Sigmoid colon (tissue), 7 donors: ENCODE data around the gene GEMIN4. TPM values are rescaled to one million over a fixed set of nuclear protein-coding genes. Genes with fewer than 3 reads are reported as not detected.

Experiments used
- DNase-seq: peaks from one replicate; pipeline ENCODE4 v3.0.0-alpha.2; 2019
- H3K27ac ChIP-seq, 4 donors: fragments of 200-600 bp; sonication (generic); one replicate each; pipeline ENCODE4 v1.5.1; 2016 to 2019; ENCODE audit warnings: mild to moderate bottlenecking in 1 of 4
- H3K27me3 ChIP-seq, 3 donors: fragments of 200-600 bp; sonication (generic); one replicate each; pipeline ENCODE4 v1.5.1; 2019; ENCODE audit warnings: mild to moderate bottlenecking in 1 of 3
- H3K36me3 ChIP-seq, 4 donors: fragments of 200-600 bp; sonication (generic); one replicate each; pipeline ENCODE4 v1.5.1; 2016 to 2019
- H3K4me1 ChIP-seq, 4 donors: fragments of 200-600 bp; sonication (generic); one replicate each; pipeline ENCODE4 v1.5.1; 2017 to 2019
- H3K4me3 ChIP-seq, 4 donors: fragments of 200-600 bp; sonication (generic); one replicate each; pipeline ENCODE4 v1.5.1; 2017 to 2019; ENCODE audit warnings: mild to moderate bottlenecking in 2 of 4, moderate library complexity in 1 of 4
- H3K9me3 ChIP-seq, 4 donors: fragments of 200-600 bp in 3 of 4; sonication (generic) in 3 of 4; one replicate each; pipeline versions ENCODE4 v1.5.1 to v1.6.1; 2013 to 2019
- CTCF ChIP-seq, 4 experiments: fragments of 450-650 bp in 3 of 4; fragments of 200-600 bp in 1 of 4; IDR thresholded peaks; one replicate each; pipeline ENCODE4 v1.5.1; 2016 to 2019; ENCODE audit warnings: antibody characterized with exemption in 4 of 4, mild to moderate bottlenecking in 3 of 4, moderate library complexity in 2 of 4
- EP300 ChIP-seq, 4 donors: sonication (generic); formaldehyde crosslinking; IDR thresholded peaks; one replicate each; pipeline ENCODE4 v1.6.1; 2017; ENCODE audit warnings: antibody characterized with exemption in 4 of 4
- POLR2A ChIP-seq, 2 donors: fragments of 450-650 bp; IDR thresholded peaks; one replicate each; pipeline ENCODE4 v1.6.1; 2016; ENCODE audit warnings: antibody characterized with exemption in 2 of 2, mild to moderate bottlenecking in 2 of 2, moderate library complexity in 2 of 2
- POLR2AphosphoS5 ChIP-seq, 4 donors: sonication (generic); formaldehyde crosslinking; IDR thresholded peaks; one replicate each; pipeline ENCODE4 v1.6.1; 2017; ENCODE audit warnings: antibody characterized with exemption in 4 of 4
- WGBS, 2 donors: extraction: QIAGEN DNeasy Blood & Tissue Kit; methylation state at CpG; one replicate each; pipeline ENCODE4 v1.1.7; 2013; 5-methylcytosine and 5-hydroxymethylcytosine counted together
- intact Hi-C: fragments of 100-400 bp; cut with DNase I; formaldehyde crosslinking; loops from one replicate; pipeline ENCODE4 v1.15.1; 2023
- polyA plus RNA-seq, 3 donors: library from polyadenylated mRNA; stranded (reverse); fragments of 200-250 nt; gene quantifications; one replicate each; pipeline ENCODE4 v1.2.3, GENCODE V29; 2013
- total RNA-seq, 4 donors: library from RNA; depleted of rRNA; stranded (reverse); fragments of >200 nt; gene quantifications; one replicate each; pipeline ENCODE4 v1.1.0, GENCODE V29; 2016
- donor health status: healthy with polysubstance abuse.
- donor health status: Bipolar disorder and iron deficiency.
- donor health status: healthy.

GEMIN4 gene
- total and polyA plus RNA-seq, 7 donors = 3.0 to 19.4 (median 14.0) TPM

- no peak overlapping the region for H3K4me3 ChIP-seq
- no peak overlapping the region for H3K27ac ChIP-seq
- intact Hi-C loops = no loop called here
- no peaks in the 10 kb centered on the region for H3K4me1 ChIP-seq
- TF ChIP-seq POLR2A (IDR thresholded peaks at IDR 0.05) (no peak), EP300 (IDR thresholded peaks at IDR 0.05) (no peak), POLR2AphosphoS5 (IDR thresholded peaks at IDR 0.05) (no peak), CTCF (IDR thresholded peaks at IDR 0.05) (no peak)
- H3K36me3 ChIP-seq = peaks cover 8 to 78% (median 38%) of the 10 kb centered on the region in 4 donors
- DNase-seq = no peak
- no peaks in the 10 kb centered on the region for H3K9me3 ChIP-seq
- H3K27me3 ChIP-seq = no peaks in the 10 kb centered on the region
- WGBS, 2 donors = 87 to 90% methylated on average over 11 of the region's 11 CpGs
These were observed 9.8 kb downstream of the GEMIN4 start for GRCh38 chr17:742147-742793.

- H3K4me1 ChIP-seq = no peaks in the 10 kb centered on the region
- WGBS, 2 donors = 58 to 80% methylated on average over 18 of the region's 18 CpGs
- TF ChIP-seq POLR2A (IDR thresholded peaks at IDR 0.05) (no peak), CTCF (IDR thresholded peaks at IDR 0.05) (no peak), POLR2AphosphoS5 (IDR thresholded peaks at IDR 0.05) (no peak), EP300 (IDR thresholded peaks at IDR 0.05) (no peak)
- no peaks in the 10 kb centered on the region for H3K9me3 ChIP-seq
- peaks cover 7 to 59% (median 22%) of the 10 kb centered on the region in 4 donors for H3K36me3 ChIP-seq
- DNase-seq = no peak
- H3K27ac ChIP-seq = no peak overlapping the region
- intact Hi-C loops = no loop called here
- no peak overlapping the region for H3K4me3 ChIP-seq
- H3K27me3 ChIP-seq = no peaks in the 10 kb centered on the region
These were observed 11.6 kb downstream of the GEMIN4 start for GRCh38 chr17:740240-741017.

GRCh38 chr17:737561-738113, 14.4 kb downstream of the GEMIN4 start:
- H3K27ac ChIP-seq = no peak overlapping the region

GRCh38 chr17:733743-734142, 18.3 kb downstream of the GEMIN4 start:
- no peaks in the 10 kb centered on the region for H3K9me3 ChIP-seq
- H3K4me1 ChIP-seq = peaks cover 0 to 27% (median 19%) of the 10 kb centered on the region in 4 donors
- peak overlapping the region in 1 of 4 donors; percentile 72 for H3K4me3 ChIP-seq
- DNase-seq = no peak
- 74 to 78% methylated on average over 10 of the region's 10 CpGs for WGBS, 2 donors
- no peak for TF ChIP-seq POLR2AphosphoS5 (IDR thresholded peaks at IDR 0.05)
- no peak for TF ChIP-seq EP300 (IDR thresholded peaks at IDR 0.05)
- no peak for TF ChIP-seq POLR2A (IDR thresholded peaks at IDR 0.05)
- no peak for TF ChIP-seq CTCF (IDR thresholded peaks at IDR 0.05)
- H3K27me3 ChIP-seq = no peaks in the 10 kb centered on the region
- no peaks in the 10 kb centered on the region for H3K36me3 ChIP-seq
- intact Hi-C loops = no loop called here
- peak overlapping the region in 1 of 4 donors; percentile 91 for H3K27ac ChIP-seq

More at GRCh38 chr17:737561-738113, 14.4 kb downstream of the GEMIN4 start:
- intact Hi-C loops = no loop called here
- no peaks in the 10 kb centered on the region for H3K27me3 ChIP-seq
- DNase-seq = no peak
- WGBS, 2 donors = 94 to 96% methylated on average over 13 of the region's 13 CpGs
- no peak overlapping the region for H3K4me3 ChIP-seq
- peaks cover 0 to 32% (median 5%) of the 10 kb centered on the region in 4 donors for H3K36me3 ChIP-seq
- H3K9me3 ChIP-seq = no peaks in the 10 kb centered on the region
- TF ChIP-seq POLR2AphosphoS5 (IDR thresholded peaks at IDR 0.05) (no peak), POLR2A (IDR thresholded peaks at IDR 0.05) (no peak), EP300 (IDR thresholded peaks at IDR 0.05) (no peak), CTCF (IDR thresholded peaks at IDR 0.05) (no peak)
- H3K4me1 ChIP-seq = peaks cover 0 to 14% (median 9%) of the 10 kb centered on the region in 4 donors
